Measurements from ENCODE around the gene BFAR.
A peak's percentile ranks its signal among the peaks of the same experiment; 100 is the strongest.
"Not testable (repeated sequence)": the region's sequence is repeated elsewhere in the genome, so short reads cannot be mapped to it uniquely, and the experiment has no call there.

BFAR gene

GRCh38 chr16:14632693-14633569 is at the start of gene BFAR:
Gene BFAR (plus strand): TSS chr16:14632951. CDS start chr16:14644347, 11,396 bp downstream.
- DNase-seq, result peak; percentile 98

GRCh38 chr16:14585287-14585686 is 47.5 kb upstream of the BFAR start:
- DNase-seq, result no peak

GRCh38 chr16:14586637-14587305 is 46.0 kb upstream of the BFAR start:
- no peak for DNase-seq

- DNase-seq, result peak; percentile 9
Measured at GRCh38 chr16:14600164-14600563, 32.6 kb upstream of the BFAR start.

GRCh38 chr16:14602443-14602963 is 30.2 kb upstream of the BFAR start:
- DNase-seq, result no peak

GRCh38 chr16:14606102-14606501 is 26.6 kb upstream of the BFAR start:
- no peak for DNase-seq

- DNase-seq, result no peak
Measured at GRCh38 chr16:14608111-14608566, 24.6 kb upstream of the BFAR start.

GRCh38 chr16:14608604-14609003 is 24.1 kb upstream of the BFAR start:
- DNase-seq, result no peak

GRCh38 chr16:14609716-14610115 is 23.0 kb upstream of the BFAR start:
- DNase-seq, result no peak

- DNase-seq, result no peak
Measured at GRCh38 chr16:14611660-14612059, 21.1 kb upstream of the BFAR start.

- DNase-seq, result no peak
Measured at GRCh38 chr16:14613991-14614390, 18.8 kb upstream of the BFAR start.

- DNase-seq, result no peak
Measured at GRCh38 chr16:14616280-14616679, 16.5 kb upstream of the BFAR start.

GRCh38 chr16:14618566-14618965 is 14.2 kb upstream of the BFAR start:
- DNase-seq, result no peak

- DNase-seq, result no peak
Measured at GRCh38 chr16:14627078-14627477, 5.7 kb upstream of the BFAR start.

GRCh38 chr16:14628806-14629611 is 3.7 kb upstream of the BFAR start:
- DNase-seq, result no peak

GRCh38 chr16:14629612-14629918 is 3.2 kb upstream of the BFAR start:
- DNase-seq, result peak; percentile 1

GRCh38 chr16:14629919-14630619 is 2.7 kb upstream of the BFAR start, which contains the start of gene PARN:
Gene PARN (minus strand): TSS chr16:14630260. CDS start chr16:14630125, 135 bp downstream.
- DNase-seq, result peak; percentile 98

- not testable (repeated sequence) for DNase-seq
Measured at GRCh38 chr16:14630620-14631330, 2.0 kb upstream of the BFAR start.

- DNase-seq, result no peak
Measured at GRCh38 chr16:14634389-14634725, 1.6 kb downstream of the BFAR start.

- no peak for DNase-seq
Measured at GRCh38 chr16:14635395-14636165, 2.8 kb downstream of the BFAR start.
